Stomach smooth muscle (tissue), 2 donors: Measurements from ENCODE around the gene CTF1.
A peak's percentile ranks its signal among the peaks of the same experiment; 100 is the strongest.

Experiments
- H3K27ac ChIP-seq: one replicate; pipeline ENCODE4 v1.7.0; 2013; ENCODE audit warnings: mild to moderate bottlenecking, low read length, inconsistent platforms
- H3K27me3 ChIP-seq, 2 donors: one replicate each; pipeline ENCODE4 v1.7.0; 2013; ENCODE audit warnings: low read length in 2 of 2; ENCODE audit not compliant: insufficient read depth in 2 of 2, control insufficient read depth in 1 of 2
- H3K36me3 ChIP-seq, 2 donors: one replicate each; pipeline ENCODE4 v1.7.0; 2013; ENCODE audit warnings: low read length in 2 of 2; ENCODE audit not compliant: control insufficient read depth in 2 of 2, insufficient read depth in 2 of 2
- H3K4me1 ChIP-seq: one replicate; pipeline ENCODE4 v1.7.0; 2013; ENCODE audit warnings: low read length; ENCODE audit not compliant: control insufficient read depth, insufficient read depth
- H3K4me3 ChIP-seq, 2 donors: one replicate each; pipeline ENCODE4 v1.7.0; 2013; ENCODE audit warnings: low read length in 2 of 2
- H3K9ac ChIP-seq, 2 donors: one replicate each; pipeline ENCODE4 v1.7.0; 2013; ENCODE audit warnings: low read length in 2 of 2, mild to moderate bottlenecking in 1 of 2
- H3K9me3 ChIP-seq, 2 donors: one replicate each; pipeline ENCODE4 v1.7.0; 2013; ENCODE audit warnings: low read length in 2 of 2; ENCODE audit not compliant: control insufficient read depth in 2 of 2
- donor health status: healthy.
- donor health status: Pancreatic carcinoma.

The CTF1 gene

DNA sequence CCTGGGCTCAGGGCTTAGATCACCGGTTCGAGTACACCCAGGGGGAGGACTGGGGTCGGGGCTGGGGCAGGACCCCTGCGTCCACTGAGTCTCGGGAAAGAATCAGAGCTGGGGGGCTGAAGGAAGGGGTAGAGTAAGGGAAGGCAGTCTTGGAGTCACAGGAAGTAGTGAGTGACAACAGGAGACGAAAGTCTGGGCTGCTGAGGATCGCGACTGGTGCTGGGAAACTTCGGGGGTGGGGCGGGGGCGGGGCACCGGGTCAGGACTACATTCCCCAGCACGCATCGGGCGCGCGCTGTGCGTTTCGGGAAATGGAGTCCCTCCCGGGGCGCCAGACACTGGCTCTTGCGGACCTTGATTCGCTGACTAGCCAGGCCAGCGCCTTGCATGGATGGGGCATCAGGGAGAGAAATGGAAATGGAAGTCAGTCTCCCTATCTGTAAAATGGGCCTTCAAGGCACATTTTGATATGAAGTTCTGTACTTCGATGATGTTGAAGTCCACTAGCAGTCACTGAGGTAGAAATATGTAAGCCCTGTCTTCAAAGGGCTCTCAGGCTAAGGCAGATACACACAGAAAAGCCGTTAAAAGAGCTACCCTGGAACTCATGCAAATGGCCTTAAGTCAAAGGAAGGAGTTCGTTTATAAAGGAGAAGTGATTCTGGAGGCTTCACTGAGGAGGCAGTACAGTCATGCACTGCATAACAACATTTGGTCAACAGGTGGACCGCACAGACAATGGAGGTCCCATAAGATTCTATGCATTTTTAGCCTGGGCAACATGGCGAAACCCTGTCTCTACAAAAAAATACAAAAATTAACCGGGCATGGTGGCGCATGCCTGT is 697 bp downstream of the CTF1 start:
- peaks cover 2 to 3% of the 10 kb centered on the region in 2 donors for H3K36me3 ChIP-seq
- peak overlapping the region; percentile 94 to 97 for H3K9ac ChIP-seq
- H3K27me3 ChIP-seq, result no peaks in the 10 kb centered on the region
- peak overlapping the region; percentile 99 for H3K27ac ChIP-seq
- peak overlapping the region; percentile 81 to 83 for H3K4me3 ChIP-seq
- peaks cover 51% of the 10 kb centered on the region for H3K4me1 ChIP-seq
- H3K9me3 ChIP-seq, result no peaks in the 10 kb centered on the region

DNA sequence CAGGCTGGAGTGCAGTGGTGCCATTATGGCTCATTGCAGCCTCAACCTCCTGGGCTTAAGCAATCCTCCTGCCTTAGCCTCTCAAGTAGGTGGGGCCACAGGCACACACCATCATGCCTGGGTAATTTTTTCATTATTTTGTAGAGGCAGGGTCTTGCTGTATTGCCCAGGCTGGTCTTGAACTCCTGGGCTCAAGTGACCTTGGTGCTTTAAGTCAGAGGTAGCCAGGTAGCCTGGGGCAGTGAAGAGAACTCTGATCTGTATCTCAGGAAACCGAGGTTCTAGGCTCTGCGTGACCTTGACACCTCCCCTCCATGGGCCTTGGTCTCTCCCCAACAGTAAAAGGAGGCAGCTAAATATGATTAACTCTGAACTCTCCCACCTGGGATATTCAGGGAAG is 3.4 kb downstream of the CTF1 start:
- Histone ChIP-seq H3K4me1 (peaks cover 41% of the 10 kb centered on the region), H3K27ac (no peak overlapping the region), H3K27me3 (no peaks in the 10 kb centered on the region), H3K9me3 (no peaks in the 10 kb centered on the region), H3K9ac (no peak overlapping the region), H3K36me3 (peaks cover 0 to 3% of the 10 kb centered on the region in 2 donors), H3K4me3 (no peak overlapping the region)

DNA sequence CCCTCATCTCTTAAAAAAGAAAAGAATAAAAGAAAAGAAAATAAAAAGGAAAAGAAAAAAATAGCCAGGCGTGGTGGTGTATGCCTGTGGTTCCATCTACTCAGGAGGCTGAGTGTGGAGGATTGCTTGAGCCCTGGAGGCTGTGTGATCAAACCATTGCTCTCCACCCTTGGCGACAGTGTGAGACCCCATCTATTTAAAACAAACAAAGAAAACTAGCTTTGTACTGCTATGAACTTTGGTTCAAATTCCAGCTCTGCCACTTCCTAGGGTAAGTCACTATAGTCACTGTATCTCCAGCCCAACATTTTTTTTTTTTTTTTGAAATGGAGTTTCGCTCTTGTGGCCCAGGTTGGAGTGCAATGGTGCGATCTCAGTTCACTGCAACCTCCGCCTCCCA is 4.2 kb downstream of the CTF1 start:
- Histone ChIP-seq H3K9ac (no peak overlapping the region), H3K4me3 (no peak overlapping the region), H3K27me3 (no peaks in the 10 kb centered on the region), H3K27ac (no peak overlapping the region), H3K4me1 (peaks cover 33% of the 10 kb centered on the region), H3K36me3 (peaks cover 0 to 3% of the 10 kb centered on the region in 2 donors), H3K9me3 (no peaks in the 10 kb centered on the region)

DNA sequence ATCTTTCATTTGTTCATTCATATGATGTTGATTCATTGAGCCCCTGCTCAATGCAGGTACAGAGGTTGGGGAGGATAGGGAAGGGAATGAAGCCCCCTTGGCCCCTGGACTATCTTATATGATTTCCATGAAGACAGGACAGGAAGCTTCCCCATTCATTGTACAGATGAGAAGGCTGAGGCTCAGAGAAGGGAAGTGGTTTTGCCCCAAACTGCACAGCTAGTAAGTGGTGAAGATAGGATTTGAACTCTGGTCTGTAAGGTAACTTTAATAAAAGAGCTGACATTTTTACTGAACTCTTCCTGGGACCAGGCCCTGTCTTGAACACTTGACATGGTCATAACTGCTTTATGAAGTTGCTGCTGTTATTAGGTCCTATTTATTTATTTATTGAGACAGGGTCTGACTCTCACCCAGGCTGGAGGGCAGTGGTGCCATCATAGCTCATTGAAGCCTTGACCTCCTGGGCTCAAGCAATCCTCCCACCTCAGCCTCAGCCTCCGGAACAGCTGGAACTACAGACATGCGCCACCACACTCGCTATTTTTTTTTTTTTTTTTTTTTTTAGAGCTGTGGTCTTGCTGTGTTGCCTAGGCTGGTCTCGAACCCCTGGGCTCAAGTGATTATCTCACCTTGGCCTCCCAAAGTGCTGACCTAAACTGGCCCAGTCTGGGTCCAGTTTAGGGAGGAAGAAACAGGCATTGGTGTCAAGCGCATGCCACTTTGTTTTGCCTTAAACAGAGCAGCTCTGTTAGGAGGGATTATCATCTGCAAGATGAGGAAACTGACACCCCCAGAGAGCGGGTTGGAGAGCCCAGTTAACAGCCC is 5.0 kb downstream of the CTF1 start:
- Histone ChIP-seq H3K4me1 (peaks cover 26% of the 10 kb centered on the region), H3K9me3 (no peaks in the 10 kb centered on the region), H3K36me3 (peaks cover 3% of the 10 kb centered on the region in 2 donors), H3K27me3 (no peaks in the 10 kb centered on the region), H3K9ac (peak overlapping the region; percentile 66 to 70), H3K27ac (peak overlapping the region; percentile 24), H3K4me3 (peak overlapping the region; percentile 65 to 76)

DNA sequence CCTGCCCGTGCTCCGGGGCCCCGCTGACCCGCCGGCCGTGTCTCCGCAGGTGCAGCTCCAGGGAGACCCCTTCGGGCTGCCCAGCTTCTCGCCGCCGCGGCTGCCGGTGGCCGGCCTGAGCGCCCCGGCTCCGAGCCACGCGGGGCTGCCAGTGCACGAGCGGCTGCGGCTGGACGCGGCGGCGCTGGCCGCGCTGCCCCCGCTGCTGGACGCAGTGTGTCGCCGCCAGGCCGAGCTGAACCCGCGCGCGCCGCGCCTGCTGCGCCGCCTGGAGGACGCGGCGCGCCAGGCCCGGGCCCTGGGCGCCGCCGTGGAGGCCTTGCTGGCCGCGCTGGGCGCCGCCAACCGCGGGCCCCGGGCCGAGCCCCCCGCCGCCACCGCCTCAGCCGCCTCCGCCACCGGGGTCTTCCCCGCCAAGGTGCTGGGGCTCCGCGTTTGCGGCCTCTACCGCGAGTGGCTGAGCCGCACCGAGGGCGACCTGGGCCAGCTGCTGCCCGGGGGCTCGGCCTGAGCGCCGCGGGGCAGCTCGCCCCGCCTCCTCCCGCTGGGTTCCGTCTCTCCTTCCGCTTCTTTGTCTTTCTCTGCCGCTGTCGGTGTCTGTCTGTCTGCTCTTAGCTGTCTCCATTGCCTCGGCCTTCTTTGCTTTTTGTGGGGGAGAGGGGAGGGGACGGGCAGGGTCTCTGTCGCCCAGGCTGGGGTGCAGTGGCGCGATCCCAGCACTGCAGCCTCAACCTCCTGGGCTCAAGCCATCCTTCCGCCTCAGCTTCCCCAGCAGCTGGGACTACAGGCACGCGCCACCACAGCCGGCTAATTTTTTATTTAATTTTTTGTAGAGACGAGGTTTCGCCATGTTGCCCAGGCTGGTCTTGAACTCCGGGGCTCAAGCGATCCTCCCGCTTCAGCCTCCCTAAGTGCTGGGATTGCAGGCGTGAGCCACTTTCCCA is 5.9 kb downstream of the CTF1 start:
- Histone ChIP-seq H3K4me3 (peak overlapping the region; percentile 65 to 76), H3K9ac (peak overlapping the region; percentile 75 to 80), H3K27ac (peak overlapping the region; percentile 84), H3K4me1 (peaks cover 18% of the 10 kb centered on the region), H3K36me3 (peaks cover 3% of the 10 kb centered on the region in 2 donors), H3K27me3 (no peaks in the 10 kb centered on the region), H3K9me3 (no peaks in the 10 kb centered on the region)

DNA sequence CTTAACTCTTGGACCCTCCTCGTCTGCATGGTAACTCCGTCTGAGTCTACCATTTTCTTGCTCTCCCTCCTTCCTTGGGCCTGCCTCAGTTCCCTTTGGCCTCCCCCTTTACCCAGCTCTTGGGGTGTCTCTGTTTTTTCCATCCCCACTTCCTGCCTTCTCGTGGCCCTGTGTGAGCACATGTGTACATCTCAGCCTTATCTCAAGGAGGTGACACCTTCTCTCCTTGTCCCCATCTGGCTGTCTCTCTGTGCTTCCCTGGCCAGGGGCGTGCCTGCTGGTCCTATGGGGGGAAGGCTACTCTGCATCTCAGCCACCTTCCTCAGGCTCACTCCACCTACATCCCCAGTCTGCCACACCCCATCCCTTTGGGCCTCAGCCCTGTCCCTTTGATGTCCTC is 6.6 kb downstream of the CTF1 start:
- Histone ChIP-seq H3K27me3 (no peaks in the 10 kb centered on the region), H3K27ac (peak overlapping the region; percentile 84), H3K9me3 (no peaks in the 10 kb centered on the region), H3K36me3 (peaks cover 3% of the 10 kb centered on the region in 2 donors), H3K9ac (peak overlapping the region; percentile 42 to 80), H3K4me1 (peaks cover 15% of the 10 kb centered on the region), H3K4me3 (peak overlapping the region in 1 of 2 donors; percentile 76)

DNA sequence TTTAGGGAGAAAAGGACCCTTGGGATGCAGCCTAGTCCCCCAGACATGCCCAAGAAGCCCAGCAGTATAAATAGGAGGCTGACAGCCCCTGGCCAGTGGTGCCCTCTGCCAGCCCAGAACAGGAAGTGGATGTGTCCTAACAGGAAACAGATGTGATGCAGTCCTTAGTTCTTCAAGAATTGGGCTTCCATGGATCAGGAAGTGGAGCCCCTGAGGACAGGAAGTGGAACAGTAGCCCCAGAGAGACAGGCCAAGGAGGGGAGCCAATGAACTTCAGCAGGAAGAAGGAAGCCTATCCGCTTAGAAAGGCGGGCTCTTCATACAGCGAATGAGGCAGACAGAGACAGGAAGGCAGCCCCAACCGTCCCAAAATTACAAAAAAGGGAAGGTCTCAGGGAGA is 7.2 kb downstream of the CTF1 start:
- Histone ChIP-seq H3K4me1 (peaks cover 15% of the 10 kb centered on the region), H3K27ac (peak overlapping the region; percentile 46), H3K36me3 (peaks cover 3% of the 10 kb centered on the region in 2 donors), H3K27me3 (no peaks in the 10 kb centered on the region), H3K9me3 (no peaks in the 10 kb centered on the region), H3K4me3 (no peak overlapping the region), H3K9ac (no peak overlapping the region)

DNA sequence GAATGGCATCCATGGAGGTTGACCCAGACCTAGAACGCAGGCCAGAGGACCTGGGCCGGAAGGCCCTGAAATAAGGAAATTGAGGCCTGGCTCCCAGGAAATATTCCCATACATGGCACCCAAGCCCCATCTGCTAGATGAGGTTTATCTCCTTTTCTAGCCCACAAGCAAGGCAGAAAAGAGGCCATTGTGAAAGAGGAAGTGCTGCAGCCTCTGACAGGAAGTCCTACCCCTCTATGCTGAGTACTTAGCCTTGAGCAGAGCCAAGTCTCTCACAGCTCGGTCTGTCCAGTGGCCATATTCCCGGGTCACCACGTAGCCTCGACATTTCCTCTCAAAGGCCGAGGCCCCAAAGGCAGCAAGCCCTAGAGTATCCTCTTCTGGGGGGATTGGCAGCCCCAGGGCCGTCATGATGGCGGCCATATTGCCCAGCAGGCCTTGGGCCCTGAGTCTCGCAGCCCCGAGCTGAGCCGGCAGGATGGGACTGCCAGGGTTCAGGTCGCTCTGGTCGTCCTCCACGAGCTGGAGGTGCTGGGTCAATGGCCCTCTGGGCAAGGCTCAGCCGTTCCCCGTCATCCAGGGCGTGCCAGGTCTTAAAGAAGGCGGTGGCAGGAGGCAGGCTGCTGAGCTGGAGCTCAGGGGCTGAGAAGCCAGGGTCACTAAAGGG is 7.8 kb downstream of the CTF1 start:
- Histone ChIP-seq H3K4me3 (no peak overlapping the region), H3K4me1 (peaks cover 15% of the 10 kb centered on the region), H3K9me3 (no peaks in the 10 kb centered on the region), H3K36me3 (peaks cover 3% of the 10 kb centered on the region in 2 donors), H3K9ac (no peak overlapping the region), H3K27ac (peak overlapping the region; percentile 46), H3K27me3 (no peaks in the 10 kb centered on the region)

DNA sequence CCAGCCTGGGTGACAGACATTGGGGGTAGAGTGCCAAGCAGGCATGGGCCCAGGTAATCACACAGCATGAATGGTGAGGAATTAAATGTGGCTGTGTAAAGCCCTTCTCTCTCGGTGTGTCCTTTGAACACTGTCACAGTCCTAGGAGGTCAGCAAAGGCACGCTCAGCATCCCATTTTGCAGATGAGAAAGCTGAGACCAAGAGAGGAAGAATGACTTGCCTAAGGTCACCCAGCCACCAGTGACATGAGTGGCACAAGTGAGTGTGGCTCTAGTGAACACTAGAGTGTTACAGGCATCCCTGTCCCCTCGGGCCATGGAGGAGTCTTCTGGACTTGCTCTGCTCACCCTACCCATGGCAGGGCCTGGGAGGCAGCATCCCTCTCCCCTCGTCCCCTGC is 10.7 kb downstream of the CTF1 start:
- H3K27me3 ChIP-seq, result no peaks in the 10 kb centered on the region
- peaks cover 8% of the 10 kb centered on the region for H3K4me1 ChIP-seq
- peaks cover 0 to 3% of the 10 kb centered on the region in 2 donors for H3K36me3 ChIP-seq
- no peak overlapping the region for H3K4me3 ChIP-seq
- H3K27ac ChIP-seq, result no peak overlapping the region
- H3K9ac ChIP-seq, result no peak overlapping the region
- H3K9me3 ChIP-seq, result no peaks in the 10 kb centered on the region
